Endothelial cell of umbilical vein (primary cell): ENCODE results near the gene CDK9.

Source experiments
- EZH2 ChIP-seq: IDR thresholded peaks from 2 replicates; pipeline ENCODE4 v1.6.1; 2012; ENCODE audit warnings: borderline replicate concordance, low read depth, mild to moderate bottlenecking, moderate library complexity, low read length, inconsistent platforms; ENCODE audit not compliant: severe bottlenecking
- TF ChIP-seq, protein P1 (sequence below), 2 donors: IDR thresholded peaks; 1 replicate in 1 of 2; 2 replicates in 1 of 2; pipeline ENCODE4 v1.5.1; 2011; ENCODE audit warnings: low read length in 2 of 2, mild to moderate bottlenecking in 2 of 2, moderate library complexity in 2 of 2, control low read depth in 1 of 2, inconsistent platforms in 1 of 2, low read depth in 1 of 2; ENCODE audit not compliant: insufficient read depth in 1 of 2; ENCODE audit errors: extremely low read depth in 1 of 2

DNA sequence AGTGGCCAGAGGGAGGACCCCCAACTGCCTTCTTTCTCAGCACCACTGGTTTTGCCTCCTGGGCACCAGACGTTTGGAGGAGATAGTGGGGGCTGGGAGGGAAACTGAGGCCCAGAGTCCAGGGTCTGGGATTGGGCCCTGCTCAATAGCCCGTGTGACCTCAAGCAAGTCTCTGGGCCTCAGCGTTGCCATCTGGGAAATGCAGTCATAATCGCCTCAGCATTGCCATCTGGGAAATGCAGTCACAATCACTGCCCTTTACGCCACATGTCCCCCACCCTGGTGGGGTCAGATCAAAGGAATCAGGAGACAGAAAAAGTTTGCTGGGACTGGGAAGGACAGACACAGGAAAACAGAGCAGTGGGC lies 8.9 kb upstream of the CDK9 start:
- TF ChIP-seq EZH2: no peak
- TF ChIP-seq, protein P1, sequence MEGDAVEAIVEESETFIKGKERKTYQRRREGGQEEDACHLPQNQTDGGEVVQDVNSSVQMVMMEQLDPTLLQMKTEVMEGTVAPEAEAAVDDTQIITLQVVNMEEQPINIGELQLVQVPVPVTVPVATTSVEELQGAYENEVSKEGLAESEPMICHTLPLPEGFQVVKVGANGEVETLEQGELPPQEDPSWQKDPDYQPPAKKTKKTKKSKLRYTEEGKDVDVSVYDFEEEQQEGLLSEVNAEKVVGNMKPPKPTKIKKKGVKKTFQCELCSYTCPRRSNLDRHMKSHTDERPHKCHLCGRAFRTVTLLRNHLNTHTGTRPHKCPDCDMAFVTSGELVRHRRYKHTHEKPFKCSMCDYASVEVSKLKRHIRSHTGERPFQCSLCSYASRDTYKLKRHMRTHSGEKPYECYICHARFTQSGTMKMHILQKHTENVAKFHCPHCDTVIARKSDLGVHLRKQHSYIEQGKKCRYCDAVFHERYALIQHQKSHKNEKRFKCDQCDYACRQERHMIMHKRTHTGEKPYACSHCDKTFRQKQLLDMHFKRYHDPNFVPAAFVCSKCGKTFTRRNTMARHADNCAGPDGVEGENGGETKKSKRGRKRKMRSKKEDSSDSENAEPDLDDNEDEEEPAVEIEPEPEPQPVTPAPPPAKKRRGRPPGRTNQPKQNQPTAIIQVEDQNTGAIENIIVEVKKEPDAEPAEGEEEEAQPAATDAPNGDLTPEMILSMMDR (IDR thresholded peaks at IDR 0.05; ENCODE audit: extremely low read depth in 1 of 2, insufficient read depth in 1 of 2, low read depth in 1 of 2, low read length in 2 of 2): no peak
